IMR-90 (cell line): Measurements from ENCODE around the gene UCHL5.

Experiments used
- BHLHE40 ChIP-seq: fragments of 150-350 bp; IDR thresholded peaks from 2 replicates; pipeline ENCODE4 v1.6.1; 2016; ENCODE audit warnings: mild to moderate bottlenecking, low read depth, low read length
- MXI1 ChIP-seq: IDR thresholded peaks from 2 replicates; pipeline ENCODE4 v1.6.1; 2012; ENCODE audit warnings: low read depth, mild to moderate bottlenecking, low read length, moderate library complexity, borderline replicate concordance
- TF ChIP-seq, protein P1 (sequence below): conservative IDR thresholded peaks from 2 replicates; pipeline ENCODE4 v1.5.1; 2012; ENCODE audit warnings: mild to moderate bottlenecking, low read depth, low read length, improper control_type of control experiment

DNA sequence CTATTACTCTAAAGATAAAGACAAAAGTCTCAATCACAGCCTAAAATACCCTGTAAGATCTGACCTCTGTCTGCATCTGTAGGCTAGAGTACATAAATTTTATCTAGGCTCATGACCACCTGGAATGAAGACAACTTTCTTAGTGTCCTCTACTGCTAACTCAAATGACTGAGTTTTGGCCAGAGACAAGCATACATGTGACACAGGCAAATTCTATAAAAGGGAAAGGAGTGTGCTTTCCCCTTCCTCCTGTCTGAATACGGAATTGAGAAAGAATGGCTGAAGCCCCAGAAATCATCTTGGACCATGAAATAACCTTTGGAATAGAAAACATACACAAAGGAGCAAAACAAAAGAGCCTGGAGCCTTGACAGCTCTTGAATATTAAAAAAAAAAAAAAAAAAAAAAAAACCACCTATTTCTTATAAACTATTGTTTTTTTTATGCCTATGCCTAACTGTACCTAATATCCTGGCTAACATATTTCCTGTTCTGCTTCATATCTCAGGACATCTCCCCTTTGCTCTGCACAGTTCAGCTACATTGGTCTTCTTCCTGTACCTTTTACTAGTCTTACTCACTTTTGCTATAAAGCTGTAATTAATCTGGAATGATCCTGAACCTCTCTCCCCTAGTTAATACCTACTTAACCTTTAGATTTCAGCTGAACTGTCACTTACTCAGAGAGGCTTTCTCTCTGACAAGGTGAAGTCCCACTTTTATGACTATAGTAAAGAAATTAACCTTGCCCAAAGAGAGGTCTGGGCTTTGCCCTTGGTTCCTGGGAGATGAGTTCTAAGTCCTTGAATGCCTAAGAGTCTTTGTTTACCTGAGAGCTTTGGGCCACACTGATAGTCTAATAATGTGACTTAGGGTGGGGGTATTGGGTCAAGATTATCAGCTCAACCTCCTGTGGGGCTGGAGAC, 16.1 kb downstream of the UCHL5 start:
- TF ChIP-seq BHLHE40 (no peak), MXI1 (no peak)
- TF ChIP-seq, protein P1, sequence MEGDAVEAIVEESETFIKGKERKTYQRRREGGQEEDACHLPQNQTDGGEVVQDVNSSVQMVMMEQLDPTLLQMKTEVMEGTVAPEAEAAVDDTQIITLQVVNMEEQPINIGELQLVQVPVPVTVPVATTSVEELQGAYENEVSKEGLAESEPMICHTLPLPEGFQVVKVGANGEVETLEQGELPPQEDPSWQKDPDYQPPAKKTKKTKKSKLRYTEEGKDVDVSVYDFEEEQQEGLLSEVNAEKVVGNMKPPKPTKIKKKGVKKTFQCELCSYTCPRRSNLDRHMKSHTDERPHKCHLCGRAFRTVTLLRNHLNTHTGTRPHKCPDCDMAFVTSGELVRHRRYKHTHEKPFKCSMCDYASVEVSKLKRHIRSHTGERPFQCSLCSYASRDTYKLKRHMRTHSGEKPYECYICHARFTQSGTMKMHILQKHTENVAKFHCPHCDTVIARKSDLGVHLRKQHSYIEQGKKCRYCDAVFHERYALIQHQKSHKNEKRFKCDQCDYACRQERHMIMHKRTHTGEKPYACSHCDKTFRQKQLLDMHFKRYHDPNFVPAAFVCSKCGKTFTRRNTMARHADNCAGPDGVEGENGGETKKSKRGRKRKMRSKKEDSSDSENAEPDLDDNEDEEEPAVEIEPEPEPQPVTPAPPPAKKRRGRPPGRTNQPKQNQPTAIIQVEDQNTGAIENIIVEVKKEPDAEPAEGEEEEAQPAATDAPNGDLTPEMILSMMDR = no peak
